COLO668 (cell line): ENCODE measurements around the gene RESF1.
"Not testable (repeated sequence)": the region's sequence is repeated elsewhere in the genome, so short reads cannot be mapped to it uniquely, and the experiment has no call there.

Experiments
- DNase-seq: peaks from one replicate; lab custom pipeline; 2025; ENCODE audit not compliant: unreplicated experiment; lab: John Stamatoyannopoulos, UW

RESF1 gene, protein sequence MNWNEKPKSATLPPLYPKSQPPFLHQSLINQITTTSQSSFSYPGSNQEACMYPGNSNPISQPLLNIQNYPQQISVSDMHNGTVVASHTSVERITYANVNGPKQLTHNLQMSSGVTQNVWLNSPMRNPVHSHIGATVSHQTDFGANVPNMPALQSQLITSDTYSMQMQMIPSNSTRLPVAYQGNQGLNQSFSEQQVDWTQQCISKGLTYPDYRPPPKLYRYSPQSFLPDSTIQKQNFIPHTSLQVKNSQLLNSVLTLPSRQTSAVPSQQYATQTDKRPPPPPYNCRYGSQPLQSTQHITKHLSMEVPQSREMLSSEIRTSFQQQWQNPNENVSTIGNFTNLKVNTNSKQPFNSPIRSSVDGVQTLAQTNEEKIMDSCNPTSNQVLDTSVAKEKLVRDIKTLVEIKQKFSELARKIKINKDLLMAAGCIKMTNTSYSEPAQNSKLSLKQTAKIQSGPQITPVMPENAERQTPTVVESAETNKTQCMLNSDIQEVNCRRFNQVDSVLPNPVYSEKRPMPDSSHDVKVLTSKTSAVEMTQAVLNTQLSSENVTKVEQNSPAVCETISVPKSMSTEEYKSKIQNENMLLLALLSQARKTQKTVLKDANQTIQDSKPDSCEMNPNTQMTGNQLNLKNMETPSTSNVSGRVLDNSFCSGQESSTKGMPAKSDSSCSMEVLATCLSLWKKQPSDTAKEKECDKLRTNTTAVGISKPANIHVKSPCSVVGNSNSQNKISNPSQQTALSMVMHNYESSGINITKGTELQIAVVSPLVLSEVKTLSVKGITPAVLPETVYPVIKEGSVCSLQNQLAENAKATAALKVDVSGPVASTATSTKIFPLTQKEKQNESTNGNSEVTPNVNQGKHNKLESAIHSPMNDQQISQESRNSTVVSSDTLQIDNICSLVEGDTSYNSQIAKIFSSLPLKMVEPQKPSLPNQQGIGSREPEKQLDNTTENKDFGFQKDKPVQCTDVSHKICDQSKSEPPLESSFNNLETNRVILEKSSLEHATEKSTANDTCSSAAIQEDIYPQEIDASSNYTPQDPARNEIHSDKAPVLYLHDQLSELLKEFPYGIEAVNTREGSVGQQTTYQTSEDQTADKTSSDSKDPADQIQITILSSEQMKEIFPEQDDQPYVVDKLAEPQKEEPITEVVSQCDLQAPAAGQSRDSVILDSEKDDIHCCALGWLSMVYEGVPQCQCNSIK (N-terminal part only)

GRCh38 chr12:31959161-31959700 lies at the start of gene RESF1:
TSS of gene RESF1 (plus strand) at chr12:31959415. CDS start at chr12:31980956, 21,541 bp downstream.
- peak; percentile 90 for DNase-seq

DNA sequence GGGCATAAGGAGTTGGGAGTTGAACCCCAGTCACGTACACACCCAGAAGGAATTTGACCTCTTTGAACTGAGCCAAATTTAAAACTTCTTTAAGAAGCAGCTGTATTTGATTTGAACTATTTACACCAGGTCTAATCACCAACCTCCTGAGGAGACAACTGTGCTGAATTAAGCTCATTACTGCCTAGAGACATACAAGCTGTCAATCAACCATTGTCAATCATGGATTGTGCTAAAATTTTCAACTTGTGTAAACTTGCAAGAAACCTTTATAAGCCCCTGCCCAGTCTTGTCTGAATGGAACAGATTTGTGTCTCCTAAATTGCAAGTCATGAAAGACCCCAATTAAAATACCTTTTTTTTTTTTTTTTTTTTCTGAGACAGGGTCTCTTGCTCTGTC lies 44.3 kb upstream of the RESF1 start:
- DNase-seq = no peak

DNA sequence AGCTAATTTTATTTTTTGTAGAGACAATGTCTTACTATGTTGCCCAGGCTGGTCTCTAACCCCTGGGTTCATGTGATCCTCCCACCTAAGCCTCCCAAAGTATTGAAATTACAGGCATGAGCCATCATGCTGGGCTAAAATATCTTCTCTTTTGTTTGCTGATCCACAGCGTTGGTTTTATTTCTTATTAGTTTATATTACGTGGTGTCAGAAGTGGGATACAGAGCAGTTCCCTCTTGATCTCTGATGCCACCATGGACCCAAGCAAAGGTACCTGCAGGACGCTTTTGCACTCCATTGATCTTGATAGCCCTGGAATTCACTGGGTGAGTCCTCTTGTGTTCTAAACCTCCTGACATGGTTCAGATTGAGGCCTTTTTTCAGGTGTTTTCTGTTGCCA lies 43.8 kb upstream of the RESF1 start:
- no peak for DNase-seq

DNA sequence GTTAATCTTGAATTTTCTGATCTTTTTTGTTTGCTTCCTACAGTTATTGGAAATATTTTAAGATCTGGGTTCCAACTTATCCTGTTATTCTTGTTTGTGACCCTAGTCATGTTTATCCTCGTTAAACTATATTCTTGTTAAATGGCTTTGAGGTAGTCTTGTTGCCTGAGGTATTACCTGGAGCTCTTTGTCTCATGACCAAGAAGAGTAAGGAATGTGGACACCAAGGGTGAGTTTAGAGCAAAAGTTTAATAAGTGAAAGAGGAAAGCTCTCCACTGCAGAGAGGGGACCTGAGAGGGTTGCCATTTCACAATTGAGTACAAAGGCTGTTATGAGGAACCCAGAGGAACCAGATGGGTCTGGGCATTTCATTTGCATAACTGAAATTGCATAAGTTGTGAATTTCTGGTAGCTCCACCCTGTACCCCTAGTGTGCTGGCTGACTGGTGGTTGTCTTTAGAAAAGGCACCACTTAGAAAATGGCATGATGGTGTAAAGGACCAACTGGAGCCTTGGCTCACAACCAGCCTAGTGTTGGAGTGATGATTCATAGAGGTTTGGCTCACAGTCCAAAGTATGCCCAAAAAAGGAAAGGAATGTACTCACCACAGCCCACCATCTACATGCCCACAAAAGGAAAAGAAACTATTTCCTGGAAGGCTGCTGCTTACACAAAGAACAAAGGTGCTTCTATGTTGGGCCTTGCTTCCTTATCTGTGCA lies 36.7 kb upstream of the RESF1 start:
- DNase-seq = no peak

- no peak for DNase-seq
Measured at GRCh38 chr12:31923063-31923412, 36.2 kb upstream of the RESF1 start.

GRCh38 chr12:31928246-31929026 lies 30.8 kb upstream of the RESF1 start:
- no peak for DNase-seq

- DNase-seq = no peak
Measured at GRCh38 chr12:31929027-31929526, 30.1 kb upstream of the RESF1 start.

DNA sequence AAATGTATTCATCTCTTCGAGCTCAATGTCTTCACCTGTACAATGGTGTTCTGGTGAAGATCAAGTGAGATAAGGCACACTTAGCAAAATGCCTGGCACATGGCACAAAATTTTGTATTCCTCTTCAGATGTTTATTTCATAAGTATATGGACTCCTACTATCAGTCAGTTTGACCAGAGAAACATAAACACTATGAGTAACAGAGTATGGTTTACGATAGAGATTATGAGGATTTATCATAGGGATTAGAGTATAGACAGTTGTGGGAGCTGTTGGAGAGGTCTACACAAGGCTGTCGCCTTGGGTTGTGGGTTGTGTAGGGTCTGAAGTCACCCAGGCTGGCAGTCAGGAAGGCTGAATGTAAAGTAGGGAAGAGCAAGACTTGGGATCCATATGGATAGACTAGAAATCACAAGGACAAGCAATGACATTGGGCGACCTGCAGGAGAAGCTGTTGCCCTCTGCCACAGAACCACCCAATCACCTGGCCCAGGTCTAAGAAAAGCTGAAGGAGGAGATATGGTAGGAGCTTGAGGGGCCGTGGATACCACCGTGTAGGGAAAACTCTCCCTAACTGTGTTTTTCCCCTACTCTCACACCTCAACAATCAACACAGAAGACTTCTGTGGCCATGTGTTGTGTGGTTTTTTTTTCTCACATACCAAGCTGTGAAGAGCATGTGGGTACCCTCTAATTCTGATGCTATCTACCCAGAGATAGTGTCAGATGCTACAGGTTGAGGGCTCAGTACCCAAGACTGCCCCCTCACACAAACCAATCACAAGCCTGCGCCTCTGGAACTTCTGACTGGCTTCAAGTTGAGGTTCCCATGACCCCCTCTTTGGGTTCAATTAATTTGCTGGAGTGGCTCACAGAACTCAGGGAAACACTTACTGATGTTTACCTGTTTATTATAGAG lies 27.2 kb upstream of the RESF1 start:
- no peak for DNase-seq

- no peak for DNase-seq
Measured at GRCh38 chr12:31944299-31944698, 14.9 kb upstream of the RESF1 start.

- no peak for DNase-seq
Measured at GRCh38 chr12:31947971-31948370, 11.2 kb upstream of the RESF1 start.

DNA sequence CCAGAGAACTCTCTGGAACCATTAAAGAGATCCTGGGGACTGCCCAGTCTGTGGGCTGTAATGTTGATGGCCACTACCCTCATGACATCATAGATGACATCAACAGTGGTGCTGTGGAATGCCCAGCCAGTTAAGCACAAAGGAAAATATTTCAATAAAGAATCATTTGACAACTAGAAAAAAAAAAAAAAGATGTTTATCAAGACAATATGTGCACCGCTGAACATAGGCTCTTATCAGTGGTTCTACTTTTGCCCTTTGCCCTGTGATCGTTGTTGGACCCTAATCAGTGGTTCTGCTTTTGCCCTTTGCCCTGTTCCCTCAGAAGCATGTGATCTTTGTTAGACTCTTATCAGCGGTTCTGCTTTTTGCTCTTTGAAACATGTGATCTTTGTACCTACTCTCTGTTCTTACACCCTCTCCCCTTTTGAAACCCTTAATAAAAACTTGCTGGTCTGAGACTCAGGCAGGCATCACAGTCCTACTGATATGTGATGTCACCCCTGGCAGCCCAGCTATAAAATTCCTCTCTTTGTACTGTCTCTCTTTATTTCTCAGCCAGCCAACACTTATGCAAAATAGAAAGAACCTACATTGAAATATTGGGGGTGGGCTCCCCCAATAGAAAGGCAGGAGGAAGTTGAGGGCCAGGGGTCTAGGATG lies 10.4 kb upstream of the RESF1 start:
- DNase-seq = not testable (repeated sequence)

DNA sequence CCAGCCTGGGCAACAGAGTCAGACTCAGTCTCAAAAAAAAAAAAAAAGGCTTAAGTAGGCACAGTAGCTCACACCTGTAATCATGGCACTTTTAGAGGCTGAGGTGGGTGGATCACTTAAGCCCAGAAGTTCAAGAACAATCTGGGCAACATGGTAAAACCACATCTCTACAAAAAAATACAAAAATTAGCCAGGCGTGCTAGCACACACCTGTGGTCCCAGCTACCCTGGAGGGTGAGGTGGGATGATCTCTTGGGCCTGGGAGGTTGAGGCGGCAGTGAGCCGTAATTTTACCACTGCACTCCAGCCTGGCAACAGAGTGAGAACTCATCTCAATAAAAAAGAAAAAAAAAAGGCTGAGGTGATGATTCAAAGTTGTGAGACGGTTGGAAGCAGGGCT lies 9.1 kb upstream of the RESF1 start:
- no peak for DNase-seq

GRCh38 chr12:31950492-31950891 lies 8.7 kb upstream of the RESF1 start:
- no peak for DNase-seq

DNA sequence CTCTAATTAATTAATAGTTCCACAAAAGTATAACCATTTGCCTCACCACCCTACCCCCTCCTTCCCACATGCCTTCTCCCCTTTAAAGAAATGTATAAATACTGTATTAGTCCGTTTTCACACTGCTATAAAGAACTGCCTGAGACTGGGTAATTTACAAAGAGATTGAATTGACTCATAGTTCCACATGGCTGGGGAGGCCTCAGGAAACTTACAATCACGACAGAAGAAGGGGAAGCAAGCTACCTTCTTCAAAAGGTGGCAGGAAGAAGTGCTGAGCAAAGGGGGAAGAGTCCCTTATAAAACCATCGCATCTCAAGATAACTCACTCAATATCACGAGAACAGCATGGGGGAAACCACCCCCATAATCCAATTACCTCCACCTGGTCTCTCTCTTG lies 8.2 kb upstream of the RESF1 start:
- no peak for DNase-seq

DNA sequence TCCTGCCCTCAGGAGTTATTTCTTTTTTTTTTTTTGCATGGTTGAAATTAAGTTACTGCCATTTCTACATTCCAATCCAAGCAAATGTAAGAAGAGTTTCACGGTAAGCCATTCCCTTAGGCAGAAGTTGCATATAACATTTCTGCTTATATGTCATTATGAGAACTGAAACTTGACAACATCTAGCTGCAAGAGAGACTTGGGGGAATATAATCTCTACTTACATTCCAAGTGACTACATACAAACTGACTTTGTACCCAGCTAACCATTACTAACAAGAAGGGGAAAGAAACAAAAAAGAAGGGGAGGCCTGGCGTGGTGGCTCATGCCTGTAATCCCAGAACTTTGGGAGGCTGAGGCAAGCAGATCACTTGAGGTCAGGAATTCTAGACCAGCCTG lies 7.3 kb upstream of the RESF1 start:
- DNase-seq = no peak

DNA sequence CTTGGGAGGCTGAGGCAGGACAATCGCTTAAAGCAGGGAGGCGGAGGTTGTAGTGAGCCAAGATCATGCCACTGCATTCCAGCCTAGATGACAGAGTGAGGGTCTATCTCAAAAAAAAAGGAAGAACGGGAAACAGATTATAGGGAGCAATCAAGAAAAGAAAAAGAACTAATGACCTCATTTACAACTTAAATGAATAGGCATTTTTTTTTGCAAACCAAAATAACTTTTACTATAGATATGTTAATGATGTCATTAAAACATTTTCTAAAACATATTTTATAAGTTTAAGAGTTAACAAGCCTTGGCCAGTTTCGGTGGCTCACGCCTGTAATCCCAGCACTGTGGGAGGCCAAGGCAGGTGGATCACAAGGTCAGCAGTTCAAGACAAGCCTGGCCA lies 6.8 kb upstream of the RESF1 start:
- no peak for DNase-seq

GRCh38 chr12:31954925-31955858 lies 4.0 kb upstream of the RESF1 start:
- DNase-seq = no peak
